K562 (cell line): ENCODE data around the gene N4BP3. TPM values are rescaled to one million over a fixed set of nuclear protein-coding genes. Genes with fewer than 3 reads are reported as not detected.

Experiments used
- ATF3 ChIP-seq, 2 experiments: fragments of 450-650 bp in 1 of 2; sonication (generic) in 1 of 2; formaldehyde crosslinking in 1 of 2; IDR thresholded peaks in 1 of 2; conservative IDR thresholded peaks in 1 of 2; 2 replicates each; pipeline versions ENCODE4 v1.6.1 to v1.8.1; 2016 to 2023; ENCODE audit warnings: mild to moderate bottlenecking in 2 of 2, moderate library complexity in 2 of 2, inconsistent platforms in 1 of 2, missing genetic modification reagents in 1 of 2
- CHCHD3 ChIP-seq: fragments of 250-450 bp; sonication (Bioruptor Pico); IDR thresholded peaks from 2 replicates; pipeline ENCODE4 v2.1.2; 2022; ENCODE audit warnings: mild to moderate bottlenecking
- CTBP1 ChIP-seq: fragments of 450-650 bp; IDR thresholded peaks from 2 replicates; pipeline ENCODE4 v1.6.1; 2016; ENCODE audit warnings: borderline replicate concordance
- DNMT1 ChIP-seq: fragments of 450-650 bp; IDR thresholded peaks from 2 replicates; pipeline ENCODE4 v1.6.1; 2016; ENCODE audit warnings: antibody characterized with exemption, mild to moderate bottlenecking
- ESRRA ChIP-seq: fragments of 450-650 bp; IDR thresholded peaks from 2 replicates; pipeline ENCODE4 v1.6.1; 2014; ENCODE audit warnings: low read depth, mild to moderate bottlenecking, moderate library complexity, borderline replicate concordance
- HLTF ChIP-seq: fragments of 450-650 bp; IDR thresholded peaks from 2 replicates; pipeline ENCODE4 v1.6.1; 2016
- HMG20A ChIP-seq: fragments of 450-650 bp; formaldehyde crosslinking; conservative IDR thresholded peaks from 2 replicates; pipeline ENCODE4 v1.4.0; 2020; ENCODE audit warnings: mild to moderate bottlenecking, mixed read lengths
- NR2C1 ChIP-seq, 2 experiments: fragments of 450-650 bp; IDR thresholded peaks; 2 replicates each; pipeline ENCODE4 v1.6.1; 2017; ENCODE audit warnings: mild to moderate bottlenecking in 2 of 2, antibody characterized with exemption in 1 of 2, inconsistent platforms in 1 of 2, missing compliant biosample characterization in 1 of 2, missing genetic modification characterization in 1 of 2
- REST ChIP-seq, 2 experiments: fragments of 450-650 bp; formaldehyde crosslinking in 1 of 2; IDR thresholded peaks; 2 replicates each; pipeline versions ENCODE4 v1.4.0 to v1.6.1; 2014 to 2020; ENCODE audit warnings: mild to moderate bottlenecking in 2 of 2, borderline replicate concordance in 1 of 2, low read depth in 1 of 2
- RFX5 ChIP-seq: IDR thresholded peaks from 2 replicates; pipeline ENCODE4 v1.6.1; 2011; ENCODE audit warnings: low read depth, mild to moderate bottlenecking, improper control_type of control experiment, low read length
- ZKSCAN1 ChIP-seq: fragments of 150-350 bp; IDR thresholded peaks from 2 replicates; pipeline ENCODE4 v1.6.1; 2016; ENCODE audit warnings: low read depth, low read length
- ZKSCAN8 ChIP-seq: fragments of 200-800 bp; sonication (Bioruptor generic); IDR thresholded peaks from 2 replicates; pipeline ENCODE4 v1.6.1; 2016; ENCODE audit warnings: missing genetic modification characterization, missing compliant biosample characterization
- ZNF217 ChIP-seq: sonication (generic); formaldehyde crosslinking; IDR thresholded peaks from 2 replicates; pipeline ENCODE4 v1.8.0; 2022; ENCODE audit warnings: mild to moderate bottlenecking, missing genetic modification reagents
- ZNF561 ChIP-seq: fragments of 450-650 bp; formaldehyde crosslinking; conservative IDR thresholded peaks from 2 replicates; pipeline ENCODE4 v1.4.0; 2020; ENCODE audit warnings: mild to moderate bottlenecking, moderate library complexity
- polyA plus RNA-seq, 8 experiments: library from polyadenylated mRNA; depleted of rRNA in 4 of 8; stranded (reverse) in 5 of 8; unstranded in 3 of 8; fragments of >200 nt; fragmentation: Nextera tagmentation in 2 of 8; fragmentation: Illumina TruSeq in 1 of 8; extraction: Ambion mirVana in 2 of 8; extraction: Trizol in 1 of 8; gene quantifications; 2 replicates each; pipeline versions ENCODE4 v1.2.1 to v1.2.3, GENCODE V29; 2011 to 2014; ENCODE audit warnings: inconsistent platforms in 1 of 8, missing spikeins in 1 of 8
- total RNA-seq, 7 experiments: library from RNA; depleted of rRNA in 6 of 7; stranded (reverse); fragments of >200 nt in 6 of 7; fragmentation: Illumina TruSeq in 2 of 7; extraction: Trizol in 2 of 7; gene quantifications; 2 replicates each; pipeline versions ENCODE4 v1.2.1 to v1.2.3, GENCODE V29; 2011 to 2021; ENCODE audit warnings: low replicate concordance in 1 of 7

The N4BP3 gene
- total and polyA plus RNA-seq, 9 of the 15 experiments (the other 6 are each of a cell fraction or from before 2014, with no cell fraction given): 0.06 to 7.0 (median 2.4) TPM

- peak; percentile 73 for TF ChIP-seq REST (IDR thresholded peaks at IDR 0.05; ENCODE audit: borderline replicate concordance)
- no peak for TF ChIP-seq REST (CRISPR knock-in tag; IDR thresholded peaks at IDR 0.05; ENCODE audit: low read depth)
- peak; percentile 20; the same call in 1 of the 2 replicates for TF ChIP-seq CTBP1
- TF ChIP-seq ZNF217: no peak
- TF ChIP-seq RFX5: no peak
- no peak for TF ChIP-seq ZKSCAN8 (CRISPR knock-in tag)
- TF ChIP-seq CHCHD3 (CRISPR knock-in tag): no peak
- no peak for TF ChIP-seq ZKSCAN1
- no peak for TF ChIP-seq ZNF561 (CRISPR knock-in tag)
- no peak for TF ChIP-seq NR2C1 (IDR thresholded peaks at IDR 0.05)
- TF ChIP-seq NR2C1 (tag; IDR thresholded peaks at IDR 0.05): no peak
- TF ChIP-seq ATF3 (IDR thresholded peaks at IDR 0.05): no peak
- no peak for TF ChIP-seq ATF3 (CRISPR knock-in tag; conservative IDR thresholded peaks at IDR 0.05)
- TF ChIP-seq ESRRA: peak; percentile 24; the same call in 1 of the 2 replicates
- TF ChIP-seq DNMT1: no peak
- TF ChIP-seq HLTF: no peak
- no peak for TF ChIP-seq HMG20A (CRISPR knock-in tag)
Observed at GRCh38 chr5:178081571-178082243, 31.6 kb upstream of the N4BP3 start (continued).
